ENCODE data around the gene SENP3.

SENP3 gene

DNA sequence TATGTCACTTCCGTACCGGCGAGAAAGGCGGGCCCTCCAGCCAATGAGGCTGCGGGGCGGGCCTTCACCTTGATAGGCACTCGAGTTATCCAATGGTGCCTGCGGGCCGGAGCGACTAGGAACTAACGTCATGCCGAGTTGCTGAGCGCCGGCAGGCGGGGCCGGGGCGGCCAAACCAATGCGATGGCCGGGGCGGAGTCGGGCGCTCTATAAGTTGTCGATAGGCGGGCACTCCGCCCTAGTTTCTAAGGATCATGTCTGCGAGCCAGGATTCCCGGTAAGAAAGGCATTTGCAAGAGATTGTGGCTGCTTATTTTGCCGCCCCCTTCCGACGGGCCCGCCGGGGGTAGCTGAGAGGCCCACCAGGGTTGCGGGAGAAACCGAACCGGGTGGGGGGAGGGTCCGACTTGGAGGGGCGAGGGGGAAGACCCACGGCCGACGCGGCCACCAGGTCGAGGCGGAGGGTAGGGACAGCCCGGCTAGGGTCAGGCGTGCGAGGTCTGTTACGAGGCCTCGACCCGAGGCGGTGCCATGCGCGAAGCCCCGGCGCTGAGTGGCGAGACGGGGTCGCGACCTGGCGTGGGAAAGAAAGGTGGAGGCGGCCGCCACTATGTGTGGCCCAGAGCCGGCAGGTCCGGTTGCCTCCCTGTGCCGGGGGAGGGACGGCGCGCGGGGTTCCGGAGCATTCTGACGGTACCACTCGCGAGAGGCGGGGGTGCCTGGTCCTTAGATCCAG, 11.0 kb downstream of the SENP3 start (continued):
- TF ChIP-seq, protein P1, sequence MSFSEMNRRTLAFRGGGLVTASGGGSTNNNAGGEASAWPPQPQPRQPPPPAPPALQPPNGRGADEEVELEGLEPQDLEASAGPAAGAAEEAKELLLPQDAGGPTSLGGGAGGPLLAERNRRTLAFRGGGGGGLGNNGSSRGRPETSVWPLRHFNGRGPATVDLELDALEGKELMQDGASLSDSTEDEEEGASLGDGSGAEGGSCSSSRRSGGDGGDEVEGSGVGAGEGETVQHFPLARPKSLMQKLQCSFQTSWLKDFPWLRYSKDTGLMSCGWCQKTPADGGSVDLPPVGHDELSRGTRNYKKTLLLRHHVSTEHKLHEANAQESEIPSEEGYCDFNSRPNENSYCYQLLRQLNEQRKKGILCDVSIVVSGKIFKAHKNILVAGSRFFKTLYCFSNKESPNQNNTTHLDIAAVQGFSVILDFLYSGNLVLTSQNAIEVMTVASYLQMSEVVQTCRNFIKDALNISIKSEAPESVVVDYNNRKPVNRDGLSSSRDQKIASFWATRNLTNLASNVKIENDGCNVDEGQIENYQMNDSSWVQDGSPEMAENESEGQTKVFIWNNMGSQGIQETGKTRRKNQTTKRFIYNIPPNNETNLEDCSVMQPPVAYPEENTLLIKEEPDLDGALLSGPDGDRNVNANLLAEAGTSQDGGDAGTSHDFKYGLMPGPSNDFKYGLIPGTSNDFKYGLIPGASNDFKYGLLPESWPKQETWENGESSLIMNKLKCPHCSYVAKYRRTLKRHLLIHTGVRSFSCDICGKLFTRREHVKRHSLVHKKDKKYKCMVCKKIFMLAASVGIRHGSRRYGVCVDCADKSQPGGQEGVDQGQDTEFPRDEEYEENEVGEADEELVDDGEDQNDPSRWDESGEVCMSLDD (tag by site-specific recombination; IDR thresholded peaks at IDR 0.05): 0 out of 2 replicates have a peak, but pooled peaks have one; percentile 40
- TF ChIP-seq ZNF146 (tag by site-specific recombination; IDR thresholded peaks at IDR 0.05) (0 out of 2 replicates have a peak, but pooled peaks have one; percentile 13), KLF1 (tag by site-specific recombination; IDR thresholded peaks at IDR 0.05) (peak; percentile 14; the same call in 1 of the 2 replicates), MEIS1 (CRISPR knock-in tag; IDR thresholded peaks at IDR 0.05; ENCODE audit: borderline replicate concordance) (peak; percentile 38; the same call in 1 of the 2 replicates), ZNF311 (tag by site-specific recombination; IDR thresholded peaks at IDR 0.05; ENCODE audit: borderline replicate concordance) (no peak), ZNF37A (tag by site-specific recombination; IDR thresholded peaks at IDR 0.05) (0 out of 2 replicates have a peak, but pooled peaks have one; percentile 20), ZNF211 (tag by site-specific recombination; IDR thresholded peaks at IDR 0.05; ENCODE audit: low read depth) (no peak), ZNF677 (tag by site-specific recombination; IDR thresholded peaks at IDR 0.05) (no peak), ZNF610 (tag by site-specific recombination; IDR thresholded peaks at IDR 0.05; ENCODE audit: borderline replicate concordance) (0 out of 2 replicates have a peak, but pooled peaks have one; percentile 45), ZSCAN4 (tag by site-specific recombination; IDR thresholded peaks at IDR 0.05) (no peak), ZNF585B (tag by site-specific recombination; IDR thresholded peaks at IDR 0.05) (peak; percentile 4; the same call in 1 of the 2 replicates), SP3 (tag by site-specific recombination; IDR thresholded peaks at IDR 0.05) (peak; percentile 94), ZNF266 (tag by site-specific recombination; IDR thresholded peaks at IDR 0.05; ENCODE audit: low read depth) (no peak), KLF7 (tag by site-specific recombination; IDR thresholded peaks at IDR 0.05; ENCODE audit: borderline replicate concordance) (peak; percentile 60; the same call in 1 of the 2 replicates), GLI2 (tag by site-specific recombination; IDR thresholded peaks at IDR 0.05; ENCODE audit: borderline replicate concordance, low read depth) (no peak), ZNF558 (tag by site-specific recombination; IDR thresholded peaks at IDR 0.05) (no peak), ZNF629 (tag by site-specific recombination; IDR thresholded peaks at IDR 0.05) (peak; percentile 98), KLF16 (tag by site-specific recombination; IDR thresholded peaks at IDR 0.05) (peak; percentile 61; the same call in 1 of the 2 replicates), YY2 (tag by site-specific recombination; IDR thresholded peaks at IDR 0.05) (peak; percentile 9), KLF9 (tag by site-specific recombination; IDR thresholded peaks at IDR 0.05; ENCODE audit: low read depth) (no peak; the same call in 1 of the 2 replicates), ZNF114 (tag by site-specific recombination; IDR thresholded peaks at IDR 0.05) (no peak), ZNF48 (tag by site-specific recombination; IDR thresholded peaks at IDR 0.05) (no peak), ZNF792 (tag by site-specific recombination; IDR thresholded peaks at IDR 0.05) (no peak), ZNF324 (tag by site-specific recombination; IDR thresholded peaks at IDR 0.05) (peak; percentile 56; the same call in 1 of the 2 replicates)
- TF ChIP-seq, protein P2, sequence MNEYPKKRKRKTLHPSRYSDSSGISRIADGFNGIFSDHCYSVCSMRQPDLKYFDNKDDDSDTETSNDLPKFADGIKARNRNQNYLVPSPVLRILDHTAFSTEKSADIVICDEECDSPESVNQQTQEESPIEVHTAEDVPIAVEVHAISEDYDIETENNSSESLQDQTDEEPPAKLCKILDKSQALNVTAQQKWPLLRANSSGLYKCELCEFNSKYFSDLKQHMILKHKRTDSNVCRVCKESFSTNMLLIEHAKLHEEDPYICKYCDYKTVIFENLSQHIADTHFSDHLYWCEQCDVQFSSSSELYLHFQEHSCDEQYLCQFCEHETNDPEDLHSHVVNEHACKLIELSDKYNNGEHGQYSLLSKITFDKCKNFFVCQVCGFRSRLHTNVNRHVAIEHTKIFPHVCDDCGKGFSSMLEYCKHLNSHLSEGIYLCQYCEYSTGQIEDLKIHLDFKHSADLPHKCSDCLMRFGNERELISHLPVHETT (tag by site-specific recombination; IDR thresholded peaks at IDR 0.05): peak; percentile 23; the same call in 1 of the 2 replicates
- TF ChIP-seq, protein P3, sequence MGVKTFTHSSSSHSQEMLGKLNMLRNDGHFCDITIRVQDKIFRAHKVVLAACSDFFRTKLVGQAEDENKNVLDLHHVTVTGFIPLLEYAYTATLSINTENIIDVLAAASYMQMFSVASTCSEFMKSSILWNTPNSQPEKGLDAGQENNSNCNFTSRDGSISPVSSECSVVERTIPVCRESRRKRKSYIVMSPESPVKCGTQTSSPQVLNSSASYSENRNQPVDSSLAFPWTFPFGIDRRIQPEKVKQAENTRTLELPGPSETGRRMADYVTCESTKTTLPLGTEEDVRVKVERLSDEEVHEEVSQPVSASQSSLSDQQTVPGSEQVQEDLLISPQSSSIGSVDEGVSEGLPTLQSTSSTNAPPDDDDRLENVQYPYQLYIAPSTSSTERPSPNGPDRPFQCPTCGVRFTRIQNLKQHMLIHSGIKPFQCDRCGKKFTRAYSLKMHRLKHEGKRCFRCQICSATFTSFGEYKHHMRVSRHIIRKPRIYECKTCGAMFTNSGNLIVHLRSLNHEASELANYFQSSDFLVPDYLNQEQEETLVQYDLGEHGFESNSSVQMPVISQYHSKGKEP (tag by site-specific recombination; IDR thresholded peaks at IDR 0.05): no peak
- TF ChIP-seq, protein P4, sequence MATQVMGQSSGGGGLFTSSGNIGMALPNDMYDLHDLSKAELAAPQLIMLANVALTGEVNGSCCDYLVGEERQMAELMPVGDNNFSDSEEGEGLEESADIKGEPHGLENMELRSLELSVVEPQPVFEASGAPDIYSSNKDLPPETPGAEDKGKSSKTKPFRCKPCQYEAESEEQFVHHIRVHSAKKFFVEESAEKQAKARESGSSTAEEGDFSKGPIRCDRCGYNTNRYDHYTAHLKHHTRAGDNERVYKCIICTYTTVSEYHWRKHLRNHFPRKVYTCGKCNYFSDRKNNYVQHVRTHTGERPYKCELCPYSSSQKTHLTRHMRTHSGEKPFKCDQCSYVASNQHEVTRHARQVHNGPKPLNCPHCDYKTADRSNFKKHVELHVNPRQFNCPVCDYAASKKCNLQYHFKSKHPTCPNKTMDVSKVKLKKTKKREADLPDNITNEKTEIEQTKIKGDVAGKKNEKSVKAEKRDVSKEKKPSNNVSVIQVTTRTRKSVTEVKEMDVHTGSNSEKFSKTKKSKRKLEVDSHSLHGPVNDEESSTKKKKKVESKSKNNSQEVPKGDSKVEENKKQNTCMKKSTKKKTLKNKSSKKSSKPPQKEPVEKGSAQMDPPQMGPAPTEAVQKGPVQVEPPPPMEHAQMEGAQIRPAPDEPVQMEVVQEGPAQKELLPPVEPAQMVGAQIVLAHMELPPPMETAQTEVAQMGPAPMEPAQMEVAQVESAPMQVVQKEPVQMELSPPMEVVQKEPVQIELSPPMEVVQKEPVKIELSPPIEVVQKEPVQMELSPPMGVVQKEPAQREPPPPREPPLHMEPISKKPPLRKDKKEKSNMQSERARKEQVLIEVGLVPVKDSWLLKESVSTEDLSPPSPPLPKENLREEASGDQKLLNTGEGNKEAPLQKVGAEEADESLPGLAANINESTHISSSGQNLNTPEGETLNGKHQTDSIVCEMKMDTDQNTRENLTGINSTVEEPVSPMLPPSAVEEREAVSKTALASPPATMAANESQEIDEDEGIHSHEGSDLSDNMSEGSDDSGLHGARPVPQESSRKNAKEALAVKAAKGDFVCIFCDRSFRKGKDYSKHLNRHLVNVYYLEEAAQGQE (tag by site-specific recombination; IDR thresholded peaks at IDR 0.05): peak; percentile 30; the same call in 1 of the 2 replicates
- TF ChIP-seq, protein P5, sequence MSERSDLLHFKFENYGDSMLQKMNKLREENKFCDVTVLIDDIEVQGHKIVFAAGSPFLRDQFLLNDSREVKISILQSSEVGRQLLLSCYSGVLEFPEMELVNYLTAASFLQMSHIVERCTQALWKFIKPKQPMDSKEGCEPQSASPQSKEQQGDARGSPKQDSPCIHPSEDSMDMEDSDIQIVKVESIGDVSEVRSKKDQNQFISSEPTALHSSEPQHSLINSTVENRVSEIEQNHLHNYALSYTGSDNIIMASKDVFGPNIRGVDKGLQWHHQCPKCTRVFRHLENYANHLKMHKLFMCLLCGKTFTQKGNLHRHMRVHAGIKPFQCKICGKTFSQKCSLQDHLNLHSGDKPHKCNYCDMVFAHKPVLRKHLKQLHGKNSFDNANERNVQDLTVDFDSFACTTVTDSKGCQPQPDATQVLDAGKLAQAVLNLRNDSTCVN (tag by site-specific recombination; optimal IDR thresholded peaks at IDR 0.05): no peak

Measured in HEK293 (cell line).